HG03139 (cell line): ENCODE results near the gene ANKRD11.
"Not testable (repeated sequence)": the region's sequence is repeated elsewhere in the genome, so short reads cannot be mapped to it uniquely, and the experiment has no call there.

Experiments
- ATAC-seq: cut with Tn5 transposase; IDR thresholded peaks from one replicate; pipeline ENCODE4 v1.9.1; 2021; ENCODE audit not compliant: unreplicated experiment

Gene ANKRD11

DNA sequence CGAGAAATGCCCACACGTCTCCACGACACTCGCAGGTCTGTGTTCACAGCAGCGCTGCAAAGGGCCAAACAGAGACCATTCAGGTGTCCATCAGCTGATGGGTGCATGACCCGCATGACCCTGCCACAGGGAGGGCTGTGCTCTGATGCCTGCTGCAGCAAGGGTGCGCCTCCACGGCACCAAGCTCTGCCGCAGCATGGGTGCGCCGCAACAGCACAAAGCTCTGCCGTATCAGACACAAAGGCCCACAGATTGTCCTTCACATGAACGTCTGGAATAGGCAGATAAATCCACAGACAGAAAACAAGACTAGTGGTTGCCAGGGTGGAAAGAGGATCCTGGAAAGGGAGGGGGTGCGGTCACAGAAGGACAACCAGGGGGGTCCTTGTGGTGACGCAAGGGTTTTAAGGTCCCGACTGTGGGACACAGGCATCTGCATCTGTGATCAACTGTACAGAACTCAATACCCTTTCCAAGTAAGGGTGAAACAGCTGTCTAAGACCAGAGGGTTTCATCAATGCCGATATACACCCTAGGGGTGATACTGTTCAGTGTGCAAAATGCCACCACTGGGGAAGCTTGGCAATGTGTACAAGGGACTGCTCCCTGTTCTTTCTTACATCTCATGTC, 121.0 kb downstream of the ANKRD11 start:
- no peak for ATAC-seq

DNA sequence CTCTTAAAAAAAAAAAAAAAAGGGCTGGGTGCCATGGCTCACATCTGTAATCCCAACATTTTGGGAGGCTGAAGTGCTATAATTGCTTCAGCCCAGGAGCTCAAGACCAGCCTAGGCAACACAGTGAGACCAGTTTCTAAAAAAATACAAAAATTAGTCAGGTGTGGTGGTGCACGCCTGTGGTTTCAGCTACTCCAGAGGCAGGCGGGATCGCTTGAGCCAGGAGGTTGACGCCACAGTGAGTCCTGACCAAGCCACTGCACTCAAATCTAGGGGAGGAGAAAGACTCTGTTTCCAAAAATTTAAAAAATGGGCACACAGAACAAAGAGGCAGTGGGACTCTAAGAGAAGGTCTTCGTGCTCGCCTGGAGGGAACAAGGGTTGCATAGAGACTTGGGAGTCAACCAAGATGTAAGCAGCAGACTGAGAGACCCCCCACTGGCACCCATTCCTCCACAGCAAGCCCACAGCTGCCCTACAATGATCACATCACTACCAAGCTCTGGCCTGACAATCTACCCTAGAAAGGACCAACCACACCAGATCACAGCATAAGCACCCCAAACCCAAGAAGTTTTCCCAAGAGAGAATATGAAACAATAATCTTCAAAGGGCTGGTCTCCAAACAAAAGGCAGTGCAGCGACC, 121.6 kb downstream of the ANKRD11 start:
- ATAC-seq: no peak

DNA sequence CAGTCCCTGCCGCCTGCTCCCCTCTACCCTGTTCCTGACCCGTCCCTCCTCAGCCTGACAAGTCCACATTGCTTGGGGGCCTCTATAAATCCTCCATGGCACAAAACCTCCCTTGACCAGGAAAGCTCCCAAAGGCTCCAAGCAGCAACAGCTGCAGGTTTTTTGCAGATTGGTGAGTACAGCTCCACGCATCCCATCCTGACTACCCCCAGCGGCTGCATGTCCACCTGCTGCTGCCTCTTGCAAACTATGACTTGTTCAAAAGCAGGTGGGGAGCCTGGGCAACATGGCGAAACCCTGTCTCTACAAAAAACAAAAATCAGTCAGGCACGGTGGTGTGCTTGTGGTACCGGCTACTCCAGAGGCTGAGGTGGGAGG, 122.8 kb downstream of the ANKRD11 start:
- no peak for ATAC-seq

GRCh38 chr16:89366561-89367537, 123.5 kb downstream of the ANKRD11 start:
- no peak for ATAC-seq

GRCh38 chr16:89365996-89366395, 124.4 kb downstream of the ANKRD11 start:
- no peak for ATAC-seq

- no peak for ATAC-seq
Measured at GRCh38 chr16:89365044-89365467, 125.3 kb downstream of the ANKRD11 start.

DNA sequence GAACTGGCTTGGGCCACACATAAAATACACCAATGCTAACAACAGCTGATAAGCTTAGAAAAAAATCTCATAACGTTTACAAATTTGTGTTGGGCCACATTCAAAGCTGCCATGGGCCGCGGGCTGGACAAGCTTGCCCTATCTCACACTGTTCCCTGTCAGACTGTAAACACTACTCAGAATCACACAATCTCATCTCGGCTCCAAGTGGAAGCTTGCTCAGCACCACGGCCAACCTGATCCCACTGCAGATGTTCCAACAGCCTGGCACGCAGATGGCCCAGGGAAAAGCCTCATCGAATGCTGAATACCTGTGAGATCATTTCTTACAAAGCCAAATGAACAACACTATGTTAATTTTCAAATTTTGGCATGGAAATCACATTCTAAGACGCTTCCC, 125.8 kb downstream of the ANKRD11 start:
- ATAC-seq: no peak

DNA sequence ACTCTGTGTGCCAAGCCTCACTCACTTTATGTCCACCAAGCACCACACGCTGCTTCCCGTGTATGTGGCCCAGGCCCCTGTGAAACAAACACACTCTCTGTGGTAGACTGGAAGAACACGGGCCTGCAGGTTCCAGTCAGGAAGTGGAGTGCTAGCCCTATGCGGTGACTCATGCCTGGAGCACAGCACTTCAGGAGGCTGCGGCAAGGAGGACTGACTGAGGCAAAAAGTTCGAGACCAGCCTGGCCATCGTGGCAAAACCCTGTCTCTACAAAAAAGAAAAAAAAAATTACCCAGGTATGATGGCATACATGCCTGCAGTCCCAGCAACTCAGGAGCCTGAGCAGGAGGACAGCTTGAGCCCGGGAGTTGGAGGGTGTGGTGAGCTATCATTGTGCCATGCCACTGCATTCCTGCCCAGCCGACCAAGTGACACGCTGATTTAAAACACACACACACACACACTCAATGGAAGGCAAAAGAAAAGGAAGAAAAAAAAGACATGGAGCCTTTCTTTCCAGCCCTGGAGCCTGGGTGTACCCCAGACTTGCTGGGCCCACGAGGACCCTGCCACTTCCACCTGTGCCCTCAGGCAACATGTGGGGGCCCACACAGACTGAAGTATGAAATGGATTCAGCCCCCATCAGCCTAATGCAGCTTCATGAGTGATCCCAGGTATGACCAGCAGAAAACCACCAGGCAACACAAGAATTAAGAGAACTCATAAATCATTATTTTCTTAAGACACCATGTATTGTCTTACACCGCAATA, 126.6 kb downstream of the ANKRD11 start:
- no peak for ATAC-seq

DNA sequence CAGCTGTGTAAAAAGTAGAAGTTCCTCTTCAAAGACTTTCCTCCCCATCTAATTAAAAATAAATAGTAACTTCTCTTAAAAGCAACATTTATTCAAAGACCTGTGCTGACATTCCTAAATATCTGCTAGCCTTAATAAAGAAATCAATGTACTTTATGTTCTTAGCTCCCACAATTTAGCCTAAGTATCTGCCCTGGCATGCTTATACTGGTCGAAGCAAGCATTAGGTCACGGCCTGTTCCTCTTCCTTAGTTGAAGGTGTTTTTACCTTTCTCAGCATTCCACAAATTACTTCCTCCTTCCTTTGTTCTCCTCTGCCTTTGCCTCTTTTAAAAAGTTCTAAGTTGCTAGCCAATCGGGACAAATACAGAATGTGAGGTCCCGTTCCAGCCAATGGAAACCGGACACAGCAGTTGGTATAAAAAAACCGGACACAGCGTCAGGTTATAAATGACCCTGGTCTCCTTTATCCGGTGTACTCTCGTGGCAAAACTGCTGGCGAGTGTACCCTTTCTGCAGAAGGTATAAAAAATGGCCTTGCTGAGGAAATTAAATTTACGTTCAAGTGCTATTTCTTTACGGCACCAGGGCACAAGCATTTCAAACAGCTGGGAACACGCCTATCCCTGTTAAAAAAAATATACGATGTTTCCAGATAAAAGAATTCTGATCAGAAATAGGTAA, 127.7 kb downstream of the ANKRD11 start:
- ATAC-seq: not testable (repeated sequence)

DNA sequence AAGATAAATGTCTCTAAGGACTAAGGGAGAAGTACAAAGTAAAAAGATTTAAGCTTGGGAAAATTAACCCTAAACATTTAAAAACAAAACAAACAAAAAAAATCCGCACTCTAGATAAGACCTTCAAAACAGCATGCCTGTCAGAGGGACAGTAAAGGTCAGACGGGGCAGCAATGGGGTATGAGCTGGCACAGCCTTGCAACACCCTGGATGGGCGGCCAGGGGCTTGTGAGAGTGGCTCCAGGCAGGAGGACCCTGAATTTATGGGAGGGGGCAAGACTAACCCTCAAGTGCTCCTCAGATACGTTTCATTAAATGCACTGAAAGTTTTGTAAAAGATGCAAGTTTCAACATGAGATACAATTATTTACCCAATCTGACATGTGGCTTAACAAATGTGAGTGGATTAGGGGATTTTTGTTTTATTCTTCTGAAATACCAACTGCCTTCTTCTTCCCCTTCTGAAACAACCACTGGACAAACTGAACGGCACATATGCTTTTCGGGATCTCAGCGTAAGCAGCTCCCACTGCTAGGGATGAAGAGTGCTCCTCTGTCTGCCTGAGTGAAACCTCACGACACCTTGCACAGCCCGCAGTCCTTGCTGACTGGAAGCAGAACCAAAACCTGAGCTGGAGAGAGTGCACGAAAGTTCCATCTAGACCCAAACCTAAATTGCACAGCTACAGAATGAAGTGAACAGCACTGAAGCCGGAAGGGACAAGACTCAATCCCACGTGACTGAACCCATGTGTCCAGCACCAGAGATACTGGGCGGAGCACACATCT, 128.4 kb downstream of the ANKRD11 start:
- peak; percentile 38 for ATAC-seq

GRCh38 chr16:89360760-89361435, 129.5 kb downstream of the ANKRD11 start:
- ATAC-seq: peak; percentile 35

- ATAC-seq: no peak
Measured at GRCh38 chr16:89359264-89360147, 130.9 kb downstream of the ANKRD11 start.

GRCh38 chr16:89358030-89359005, 132.0 kb downstream of the ANKRD11 start:
- ATAC-seq: no peak

DNA sequence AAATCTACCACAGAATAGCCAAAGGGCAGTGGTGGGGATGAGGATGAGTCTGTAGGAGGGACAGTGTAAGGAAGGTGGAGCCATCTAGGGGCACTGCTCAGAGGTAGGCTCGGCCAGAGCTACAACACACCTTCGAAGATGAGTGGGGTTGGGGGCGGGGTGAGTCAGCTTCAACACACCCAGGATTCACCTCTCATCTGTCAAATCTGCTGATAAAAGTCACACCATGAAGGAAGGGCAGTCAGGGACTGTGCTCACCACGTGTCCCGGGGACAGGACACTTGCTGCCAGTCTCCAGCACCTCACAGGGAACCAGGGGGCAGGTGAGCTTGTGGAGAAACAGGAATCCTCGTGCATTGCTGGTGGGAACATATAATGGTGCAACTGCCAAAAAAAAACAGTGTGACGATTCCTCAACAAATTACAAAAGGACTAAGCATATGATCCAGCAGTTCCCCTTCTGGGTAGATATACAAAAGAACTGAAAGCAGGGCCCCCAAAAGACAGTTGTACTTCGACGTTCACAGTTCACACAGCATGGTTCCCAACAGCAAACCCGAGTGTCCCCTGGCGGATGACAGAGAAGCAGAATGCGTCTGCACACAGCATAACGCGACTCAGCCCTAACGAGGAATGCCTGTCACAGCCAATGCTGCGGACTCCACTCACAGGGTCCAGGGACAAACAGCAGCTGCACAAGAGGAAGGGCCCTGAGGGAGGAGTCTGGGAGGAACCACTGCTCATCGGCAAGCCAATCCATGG, 133.1 kb downstream of the ANKRD11 start:
- no peak for ATAC-seq

DNA sequence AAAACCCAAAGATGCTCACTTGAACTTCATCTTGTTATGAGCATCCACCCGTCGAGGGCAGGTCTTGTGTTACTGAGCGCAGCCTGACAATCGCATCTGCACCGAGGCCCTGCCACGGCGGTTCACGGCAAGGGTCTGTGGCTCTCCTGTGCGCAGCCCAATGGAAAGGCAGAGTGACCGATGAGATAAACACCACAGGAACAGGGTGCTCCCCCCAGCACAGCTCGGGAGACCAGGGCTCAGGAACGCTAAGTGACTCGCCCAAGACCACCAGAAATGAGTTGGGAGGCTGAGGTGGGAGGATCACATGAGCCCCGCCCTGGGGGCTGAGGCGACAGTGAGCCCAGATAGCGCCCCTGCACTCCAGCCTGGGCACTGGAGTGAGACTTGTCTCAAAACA, 134.7 kb downstream of the ANKRD11 start:
- ATAC-seq: no peak

- ATAC-seq: no peak
Measured at GRCh38 chr16:89355007-89355406, 135.4 kb downstream of the ANKRD11 start.
